DND-41 (cell line): ENCODE data around the gene PHLDB2.

Experiments
- ATAC-seq: fragments of 200-7000 bp; cut with Tn5 transposase; 3 replicates; pipeline ENCODE4 v1.9.1; 2021; ENCODE audit warnings: low read depth; ENCODE audit not compliant: insufficient read depth
- DNase-seq: peaks from one replicate; pipeline ENCODE4 v3.0.0-alpha.2; 2020
- H2AFZ ChIP-seq: 2 replicates; pipeline ENCODE4 v1.6.0; 2012; ENCODE audit warnings: low read depth, low read length
- H3K27ac ChIP-seq: 2 replicates; pipeline ENCODE4 v1.5.1; 2012; ENCODE audit warnings: low read length, inconsistent platforms
- H3K27me3 ChIP-seq: fragments of 200-600 bp; sonication (generic); 2 replicates; pipeline ENCODE4 v1.6.0; 2012; ENCODE audit warnings: low read length, mild to moderate bottlenecking, inconsistent platforms; ENCODE audit not compliant: insufficient read depth, poor library complexity
- H3K36me3 ChIP-seq: 2 replicates; pipeline ENCODE4 v1.5.1; 2012; ENCODE audit warnings: low read length, inconsistent platforms; ENCODE audit not compliant: insufficient read depth
- H3K4me1 ChIP-seq: 2 replicates; pipeline ENCODE4 v1.5.1; 2012; ENCODE audit warnings: mild to moderate bottlenecking, low read length; ENCODE audit not compliant: insufficient read depth
- H3K4me2 ChIP-seq: 2 replicates; pipeline ENCODE4 v1.6.0; 2012; ENCODE audit warnings: mild to moderate bottlenecking, moderate library complexity, low read length, inconsistent platforms; ENCODE audit not compliant: insufficient read depth
- H3K4me3 ChIP-seq, 2 experiments: fragments of 200-600 bp in 1 of 2; shearing (Covaris generic) in 1 of 2; 2 replicates each; pipeline ENCODE4 v1.5.1; 2012 to 2016; ENCODE audit warnings: inconsistent platforms in 2 of 2, low read length in 2 of 2, mild to moderate bottlenecking in 2 of 2, low read depth in 1 of 2, moderate library complexity in 1 of 2
- H3K79me2 ChIP-seq: 2 replicates; pipeline ENCODE4 v1.6.0; 2012; ENCODE audit warnings: low read length, inconsistent platforms; ENCODE audit not compliant: insufficient read depth
- H3K9ac ChIP-seq: 2 replicates; pipeline ENCODE4 v1.6.0; 2012; ENCODE audit warnings: low read depth, mild to moderate bottlenecking, inconsistent platforms, low read length, moderate library complexity
- H3K9me3 ChIP-seq: 2 replicates; pipeline ENCODE4 v1.5.1; 2012; ENCODE audit warnings: low read length, moderate library complexity, mild to moderate bottlenecking, inconsistent platforms; ENCODE audit not compliant: insufficient read depth, severe bottlenecking
- H4K20me1 ChIP-seq: 2 replicates; pipeline ENCODE4 v1.6.0; 2012; ENCODE audit warnings: low read length; ENCODE audit not compliant: insufficient read depth
- CTCF ChIP-seq: IDR thresholded peaks from 2 replicates; pipeline ENCODE4 v1.5.1; 2012; ENCODE audit warnings: borderline replicate concordance, low read length, moderate library complexity, mild to moderate bottlenecking; ENCODE audit not compliant: poor library complexity, severe bottlenecking; ENCODE audit errors: extremely low read depth
- EZH2 ChIP-seq: IDR thresholded peaks from 3 replicates; pipeline ENCODE4 v1.6.1; 2012; ENCODE audit warnings: borderline replicate concordance, low read depth, mild to moderate bottlenecking, moderate library complexity, low read length, inconsistent platforms; ENCODE audit not compliant: severe bottlenecking

Gene PHLDB2

GRCh38 chr3:112010636-112011035 lies 151.6 kb downstream of the PHLDB2 start:
- H4K20me1 ChIP-seq: no peaks in the 10 kb centered on the region
- DNase-seq (no peak), ATAC-seq (no peak)
- no peaks in the 10 kb centered on the region for H3K9me3 ChIP-seq
- no peak overlapping the region for H3K9ac ChIP-seq
- TF ChIP-seq EZH2 (no peak), CTCF (no peak)
- no peaks in the 10 kb centered on the region for H3K36me3 ChIP-seq
- H3K79me2 ChIP-seq: no peaks in the 10 kb centered on the region
- no peaks in the 10 kb centered on the region for H3K27me3 ChIP-seq
- H3K27ac ChIP-seq: no peak overlapping the region
- H3K4me3 ChIP-seq: no peak overlapping the region
- no peaks in the 10 kb centered on the region for H3K4me1 ChIP-seq
- H3K4me2 ChIP-seq: no peak overlapping the region
- H2AFZ ChIP-seq: no peak overlapping the region

GRCh38 chr3:112011376-112011940 lies 152.4 kb downstream of the PHLDB2 start:
- no peaks in the 10 kb centered on the region for H3K9me3 ChIP-seq
- ATAC-seq: no peak; the same call in 2 of the 3 replicates
- H4K20me1 ChIP-seq: no peaks in the 10 kb centered on the region
- TF ChIP-seq EZH2: no peak
- TF ChIP-seq CTCF: no peak
- DNase-seq: no peak
- H3K9ac ChIP-seq: no peak overlapping the region
- H3K79me2 ChIP-seq: no peaks in the 10 kb centered on the region
- no peaks in the 10 kb centered on the region for H3K36me3 ChIP-seq
- no peak overlapping the region for H3K27ac ChIP-seq
- H3K4me1 ChIP-seq: no peaks in the 10 kb centered on the region
- H3K4me2 ChIP-seq: no peak overlapping the region
- no peak overlapping the region for H2AFZ ChIP-seq
- no peaks in the 10 kb centered on the region for H3K27me3 ChIP-seq
- no peak overlapping the region for H3K4me3 ChIP-seq

GRCh38 chr3:112012205-112012992 lies 153.3 kb downstream of the PHLDB2 start:
- no peaks in the 10 kb centered on the region for H4K20me1 ChIP-seq
- H3K4me2 ChIP-seq: no peak overlapping the region
- TF ChIP-seq CTCF (no peak), EZH2 (no peak)
- H3K27ac ChIP-seq: no peak overlapping the region
- no peaks in the 10 kb centered on the region for H3K4me1 ChIP-seq
- H3K27me3 ChIP-seq: no peaks in the 10 kb centered on the region
- H3K79me2 ChIP-seq: no peaks in the 10 kb centered on the region
- no peak overlapping the region for H2AFZ ChIP-seq
- no peak overlapping the region for H3K9ac ChIP-seq
- DNase-seq (no peak), ATAC-seq (no peak)
- no peaks in the 10 kb centered on the region for H3K9me3 ChIP-seq
- H3K36me3 ChIP-seq: no peaks in the 10 kb centered on the region
- no peak overlapping the region for H3K4me3 ChIP-seq
